ENCODE data around the gene FAM156B. TPM values are rescaled to one million over a fixed set of nuclear protein-coding genes. Genes with fewer than 3 reads are reported as not detected.
"Not testable (repeated sequence)": the region's sequence is repeated elsewhere in the genome, so short reads cannot be mapped to it uniquely, and the experiment has no call there.

Gene FAM156B
- total RNA-seq, result 6.7 and 10.4 TPM in 2 replicates

GRCh38 chrX:52896855-52897709 is at the start of gene FAM156B:
FAM156B (plus strand) TSS chrX:52897330; CDS start chrX:52907226, 9,896 bp downstream.
- not testable (repeated sequence) for DNase-seq

GRCh38 chrX:52852110-52852860 is 44.8 kb upstream of the FAM156B start:
- DNase-seq, result no peak

GRCh38 chrX:52856991-52857525 is 40.1 kb upstream of the FAM156B start:
- not testable (repeated sequence) for DNase-seq

GRCh38 chrX:52865343-52865998 is 31.7 kb upstream of the FAM156B start:
- no peak for DNase-seq

- DNase-seq, result no peak
These were observed 29.4 kb upstream of the FAM156B start, which contains the start of gene XAGE3 for GRCh38 chrX:52867610-52868348. XAGE3 (minus strand) TSS chrX:52868083; CDS start chrX:52867133, 950 bp downstream.

- no peak for DNase-seq
These were observed 27.1 kb upstream of the FAM156B start for GRCh38 chrX:52870046-52870445.

GRCh38 chrX:52873825-52874224 is 23.3 kb upstream of the FAM156B start:
- not testable (repeated sequence) for DNase-seq

GRCh38 chrX:52874661-52875060 is 22.5 kb upstream of the FAM156B start:
- DNase-seq, result no peak

GRCh38 chrX:52875436-52875835 is 21.7 kb upstream of the FAM156B start:
- not testable (repeated sequence) for DNase-seq

GRCh38 chrX:52876386-52876785 is 20.7 kb upstream of the FAM156B start:
- DNase-seq, result not testable (repeated sequence)

- not testable (repeated sequence) for DNase-seq
These were observed 9.7 kb upstream of the FAM156B start for GRCh38 chrX:52887459-52887858.

- DNase-seq, result not testable (repeated sequence)
These were observed 9.0 kb upstream of the FAM156B start for GRCh38 chrX:52888090-52888489.

- DNase-seq, result not testable (repeated sequence)
These were observed 692 bp upstream of the FAM156B start for GRCh38 chrX:52896438-52896837.

GRCh38 chrX:52905531-52905930 is 8.4 kb downstream of the FAM156B start:
- not testable (repeated sequence) for DNase-seq

GRCh38 chrX:52906072-52906471 is 8.9 kb downstream of the FAM156B start:
- not testable (repeated sequence) for DNase-seq

GRCh38 chrX:52907137-52907536 is 10.0 kb downstream of the FAM156B start:
- DNase-seq, result not testable (repeated sequence)

- DNase-seq, result not testable (repeated sequence)
These were observed 10.8 kb downstream of the FAM156B start for GRCh38 chrX:52907900-52908299.

GRCh38 chrX:52909313-52909969 is 12.3 kb downstream of the FAM156B start:
- not testable (repeated sequence) for DNase-seq

GRCh38 chrX:52913681-52914080 is 16.6 kb downstream of the FAM156B start:
- not testable (repeated sequence) for DNase-seq

GRCh38 chrX:52914704-52915103 is 17.6 kb downstream of the FAM156B start:
- not testable (repeated sequence) for DNase-seq

- peak; percentile 22 for DNase-seq
These were observed 26.7 kb downstream of the FAM156B start for GRCh38 chrX:52923781-52924241.
